Stimulated activated CD4-positive, alpha-beta T cell treated with anti-CD3 and anti-CD28 coated beads, Interleukin-15, amount 100 ng/mL, for 24 hours (primary cell): ENCODE data around the gene TRABD2B.

Experiments
- DNase-seq: peaks from one replicate; pipeline ENCODE4 v3.0.0-alpha.2; 2020

The TRABD2B gene

DNA sequence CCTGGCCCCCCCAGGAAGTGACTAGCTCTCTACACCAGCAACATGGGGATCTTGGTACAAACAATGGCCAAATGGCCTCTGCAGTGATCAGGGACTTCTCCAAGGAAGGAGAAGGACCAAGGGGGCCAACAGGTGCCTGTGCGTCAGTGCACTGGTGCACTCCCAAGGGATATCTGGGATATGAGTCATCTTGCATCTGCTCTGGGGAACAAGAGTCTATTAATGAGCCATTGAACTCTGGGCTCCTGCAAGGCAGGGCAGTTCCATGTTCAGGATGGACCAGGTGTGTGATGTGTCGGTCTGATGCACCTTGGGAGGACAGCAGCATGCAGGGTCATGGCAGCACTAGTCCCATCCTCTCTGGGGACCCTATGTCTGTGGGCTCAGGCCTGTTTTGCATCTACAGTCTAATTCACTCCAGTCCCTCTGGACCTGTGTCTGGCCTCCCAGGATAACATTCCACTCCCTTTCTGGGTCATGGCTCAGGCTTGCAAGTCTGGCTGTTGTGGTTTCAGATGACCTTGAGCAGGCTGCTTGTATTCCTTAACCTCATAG, 125.3 kb downstream of the TRABD2B start:
- DNase-seq, result no peak

DNA sequence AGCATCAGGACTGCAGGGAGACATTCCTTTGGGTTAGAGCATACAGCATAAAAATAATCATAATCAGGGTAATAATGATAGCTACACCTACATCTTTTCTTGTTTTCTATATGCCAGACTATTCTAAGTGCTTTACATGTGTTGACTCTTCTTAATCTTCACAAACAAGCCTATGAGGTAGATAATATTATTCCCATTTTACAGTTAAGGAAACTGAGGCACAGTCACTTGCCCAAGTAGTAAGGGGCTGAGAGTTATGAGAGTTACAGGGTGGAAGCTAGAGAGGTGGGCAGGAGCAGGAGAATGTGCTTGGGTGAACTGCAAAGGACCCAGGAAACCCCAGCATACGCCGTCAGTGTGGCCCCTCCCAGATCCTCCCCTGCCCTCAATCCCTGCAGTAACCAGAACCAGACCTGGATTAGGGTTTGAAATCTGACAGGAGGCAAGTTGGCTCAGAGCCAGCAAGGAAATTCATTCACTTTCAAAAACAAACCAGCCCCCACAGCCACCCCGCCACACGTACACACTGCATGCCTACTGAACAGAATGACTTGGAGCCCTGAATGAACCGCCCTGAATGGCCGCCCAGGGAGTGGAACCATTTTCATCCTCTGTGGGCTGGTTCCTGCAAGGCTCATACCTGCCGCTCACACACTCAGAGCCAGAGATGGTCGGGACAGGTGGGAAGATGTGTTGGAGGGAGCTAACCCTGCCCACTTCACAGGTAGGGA, 126.1 kb downstream of the TRABD2B start:
- no peak for DNase-seq

DNA sequence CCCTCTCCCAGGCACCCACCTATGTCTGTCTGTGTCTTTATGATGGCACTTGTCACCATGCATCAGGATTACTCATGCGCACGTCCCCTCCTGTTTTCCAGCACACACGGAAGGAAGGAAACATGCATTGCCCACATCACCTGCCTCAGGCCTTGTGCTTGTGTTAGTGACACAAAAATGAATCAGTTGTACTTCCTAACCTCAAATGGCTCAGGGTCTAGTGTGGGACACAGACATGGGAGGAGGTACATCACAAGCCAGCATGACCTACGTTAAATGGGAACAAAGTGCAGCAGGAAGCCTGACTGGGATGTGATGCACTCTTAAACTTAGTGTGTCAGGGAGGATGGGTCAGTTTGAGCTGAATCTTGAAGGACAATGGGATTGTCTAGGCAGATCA, 126.7 kb downstream of the TRABD2B start:
- DNase-seq, result no peak

DNA sequence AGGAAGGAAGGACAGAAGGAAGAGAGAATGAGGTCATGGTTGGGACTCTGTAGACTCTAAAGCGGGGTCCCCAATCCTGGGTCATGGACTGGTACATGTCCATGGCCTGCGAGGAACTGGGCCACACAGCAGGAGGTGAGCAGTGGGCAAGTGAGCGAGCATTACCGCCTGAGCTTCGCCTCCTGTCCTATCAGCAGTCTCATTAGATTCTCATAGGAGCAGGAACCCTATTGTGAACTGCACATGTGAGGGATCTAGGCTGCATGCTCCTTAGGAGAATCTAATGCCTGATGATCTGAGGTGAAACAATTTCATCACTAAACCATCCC, 128.9 kb downstream of the TRABD2B start:
- no peak for DNase-seq

DNA sequence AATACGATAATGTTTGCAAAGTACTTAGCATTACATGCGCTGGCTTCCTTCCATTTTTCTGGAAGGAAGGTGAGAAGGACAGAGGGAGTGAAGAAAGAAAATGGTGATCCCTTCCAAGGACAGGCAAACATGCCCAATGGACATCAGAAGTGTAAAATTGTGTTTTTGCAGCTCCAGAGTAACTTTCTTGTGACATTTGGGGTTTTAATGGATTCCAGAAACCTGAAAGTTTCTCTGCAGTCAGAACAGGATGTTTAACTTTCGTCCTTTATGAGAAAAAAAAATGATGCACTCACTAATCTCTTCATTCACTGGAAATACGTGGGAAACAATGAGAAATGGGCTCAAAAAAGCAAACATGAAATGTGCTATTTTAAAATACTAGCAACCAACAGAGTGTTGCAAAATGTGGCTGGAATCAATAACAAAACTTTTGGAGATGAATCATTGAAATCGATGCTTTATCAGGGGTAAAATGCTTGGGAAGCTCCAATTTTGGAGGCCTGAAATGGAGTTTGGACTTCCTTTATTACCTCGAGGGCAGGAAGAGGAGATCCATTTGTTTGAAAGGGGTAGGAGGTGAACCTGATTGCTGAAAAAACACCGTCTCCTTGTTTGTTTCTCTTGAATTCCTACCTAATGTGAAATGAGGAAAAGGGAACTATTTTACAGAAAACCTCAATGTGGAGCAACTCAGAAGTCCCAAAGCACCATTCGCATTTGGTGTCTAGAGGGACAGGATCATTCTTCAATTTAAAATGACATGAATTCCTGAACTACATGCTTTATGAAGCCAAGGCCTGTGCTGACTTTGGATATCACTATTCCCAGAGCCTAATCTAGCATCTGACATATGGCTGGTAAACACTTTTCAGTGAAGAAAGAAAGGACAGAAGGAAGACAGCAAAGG, 129.5 kb downstream of the TRABD2B start:
- no peak for DNase-seq

DNA sequence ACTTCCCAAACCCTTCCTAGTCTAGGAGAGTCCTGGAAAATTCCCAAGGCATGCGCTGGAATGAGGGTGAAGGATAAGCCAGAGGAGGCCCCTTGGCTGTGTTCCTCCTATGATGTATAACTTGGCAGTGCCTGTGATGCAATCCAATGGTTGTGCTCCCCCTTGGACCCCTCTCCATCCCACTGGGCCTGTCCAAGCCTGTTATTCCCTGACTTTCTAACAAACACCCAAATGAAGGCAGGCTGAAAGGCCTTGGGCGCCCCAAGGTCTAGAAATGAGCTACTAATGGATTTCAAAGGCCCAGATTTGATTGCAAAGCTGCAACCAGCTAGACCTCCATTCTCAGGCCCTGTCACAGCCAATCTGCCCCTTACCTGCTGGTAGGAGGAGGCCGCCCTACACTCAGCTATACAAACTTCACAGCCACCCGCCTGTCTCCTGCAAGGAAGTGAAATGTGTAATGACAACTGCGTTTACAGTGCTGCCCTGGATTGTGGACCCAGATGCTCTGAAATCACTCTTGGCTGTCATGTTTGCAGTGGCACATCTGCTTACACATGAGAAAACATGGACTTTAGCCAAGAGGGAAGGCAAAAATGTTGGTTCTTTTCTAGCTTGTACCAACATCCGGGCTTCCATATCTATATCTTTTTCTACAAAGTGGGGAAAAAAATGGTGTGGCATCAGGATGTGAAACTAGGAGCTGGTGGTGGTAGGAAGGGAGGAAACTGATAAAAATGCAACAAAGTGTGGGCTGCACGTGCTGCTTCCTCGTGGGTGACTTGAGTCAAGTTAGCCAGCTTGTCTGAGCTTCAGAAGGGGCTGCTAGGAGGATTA, 130.4 kb downstream of the TRABD2B start:
- DNase-seq, result no peak

DNA sequence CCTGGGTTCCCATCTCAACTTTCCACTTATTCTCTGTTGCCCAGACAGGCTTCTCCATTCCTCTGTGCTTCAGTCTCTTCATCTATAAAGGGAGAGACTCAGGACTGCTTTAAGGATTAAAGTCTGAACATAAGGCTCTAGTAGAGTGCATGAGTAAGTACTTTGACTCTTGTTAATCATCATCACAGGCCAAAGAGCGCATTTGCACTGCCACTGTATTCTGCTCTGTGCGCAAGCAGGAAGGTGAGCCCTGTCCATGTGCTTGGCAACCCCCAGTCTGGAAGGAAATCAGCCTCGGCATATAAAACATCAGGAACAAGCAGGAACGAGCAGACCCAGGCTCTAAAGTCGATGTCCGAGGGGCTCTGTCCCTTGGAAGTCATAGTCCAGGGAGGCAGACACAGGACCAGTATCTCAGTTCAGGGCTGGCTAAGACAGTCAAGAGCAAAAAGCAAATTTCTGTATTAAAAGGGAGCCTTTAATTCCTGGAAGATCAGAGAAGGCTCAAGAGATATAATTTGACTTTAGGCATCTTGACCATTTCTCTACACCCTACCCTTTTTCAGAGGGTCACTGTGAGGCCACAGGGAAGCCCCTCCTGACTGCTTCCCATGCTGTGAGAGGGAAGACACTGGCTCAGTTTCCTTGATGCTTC, 131.2 kb downstream of the TRABD2B start:
- DNase-seq, result no peak

DNA sequence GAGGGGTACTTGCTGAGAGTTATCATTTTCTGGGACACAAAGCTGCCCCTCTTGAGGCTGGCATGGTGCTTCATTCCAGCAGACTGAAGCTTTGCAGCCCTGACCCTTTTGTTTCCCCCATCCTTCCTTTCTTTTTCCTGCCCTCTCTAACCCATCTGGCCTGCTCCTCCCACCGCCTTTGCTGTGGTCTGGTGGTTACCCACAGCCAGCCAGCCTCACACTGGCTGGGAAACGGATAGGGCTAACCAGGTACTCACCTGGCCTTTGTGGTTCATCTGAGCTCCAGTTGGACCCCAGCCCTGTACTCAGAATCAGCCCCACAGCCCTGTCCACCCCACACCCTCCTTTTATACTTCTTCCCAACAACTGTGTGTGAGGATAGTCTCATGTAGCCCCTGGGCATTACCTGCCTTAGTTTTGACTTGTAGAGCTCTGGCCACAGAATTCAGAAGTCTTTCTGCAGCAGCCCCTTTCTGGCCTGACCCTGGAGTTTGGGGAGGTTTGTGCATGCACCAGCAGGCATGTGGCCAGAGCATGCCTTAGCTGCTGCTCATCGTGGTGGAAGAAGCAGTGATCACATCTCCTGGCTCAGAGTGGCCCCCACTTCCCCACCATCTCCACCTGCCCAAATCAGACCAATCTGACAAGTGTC, 138.0 kb downstream of the TRABD2B start:
- no peak for DNase-seq

DNA sequence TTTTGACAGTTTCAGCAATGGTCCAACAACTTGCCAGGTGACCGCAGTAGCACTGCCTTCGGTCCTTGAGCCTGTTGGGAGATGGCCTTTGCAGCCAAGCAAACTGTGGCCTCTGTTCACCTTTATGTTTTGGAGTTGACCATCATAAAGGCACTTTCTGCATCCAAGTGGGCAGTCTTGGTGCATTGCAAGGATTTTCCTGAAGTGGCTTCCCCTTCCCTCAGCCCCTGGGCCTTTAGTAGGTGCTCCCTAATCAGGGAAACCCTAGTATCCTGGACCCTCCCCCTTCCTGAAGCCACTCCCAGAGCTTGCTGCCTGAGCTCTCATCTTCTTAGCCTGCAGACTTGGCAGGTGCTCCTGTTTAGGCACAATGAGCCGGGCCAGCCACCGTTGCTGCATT, 140.2 kb downstream of the TRABD2B start:
- DNase-seq, result no peak

DNA sequence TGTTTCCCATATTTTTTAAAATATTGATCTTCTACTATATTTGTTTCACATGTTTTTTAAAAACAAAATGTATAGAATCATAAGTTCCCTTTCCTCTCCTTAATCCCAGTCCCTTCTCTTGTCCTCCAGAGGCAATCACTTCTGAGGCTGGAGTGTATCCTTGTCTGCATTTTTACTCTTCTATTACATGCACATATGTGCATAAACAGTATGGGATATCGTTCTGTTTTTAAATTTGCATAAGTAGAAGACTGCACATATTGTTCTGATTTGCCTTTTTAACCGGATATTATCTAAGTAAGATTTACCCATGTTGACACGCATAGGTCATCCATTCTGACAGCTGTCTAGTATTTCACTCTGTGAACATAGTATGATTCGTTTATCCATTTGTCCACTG, 142.0 kb downstream of the TRABD2B start:
- DNase-seq, result no peak

DNA sequence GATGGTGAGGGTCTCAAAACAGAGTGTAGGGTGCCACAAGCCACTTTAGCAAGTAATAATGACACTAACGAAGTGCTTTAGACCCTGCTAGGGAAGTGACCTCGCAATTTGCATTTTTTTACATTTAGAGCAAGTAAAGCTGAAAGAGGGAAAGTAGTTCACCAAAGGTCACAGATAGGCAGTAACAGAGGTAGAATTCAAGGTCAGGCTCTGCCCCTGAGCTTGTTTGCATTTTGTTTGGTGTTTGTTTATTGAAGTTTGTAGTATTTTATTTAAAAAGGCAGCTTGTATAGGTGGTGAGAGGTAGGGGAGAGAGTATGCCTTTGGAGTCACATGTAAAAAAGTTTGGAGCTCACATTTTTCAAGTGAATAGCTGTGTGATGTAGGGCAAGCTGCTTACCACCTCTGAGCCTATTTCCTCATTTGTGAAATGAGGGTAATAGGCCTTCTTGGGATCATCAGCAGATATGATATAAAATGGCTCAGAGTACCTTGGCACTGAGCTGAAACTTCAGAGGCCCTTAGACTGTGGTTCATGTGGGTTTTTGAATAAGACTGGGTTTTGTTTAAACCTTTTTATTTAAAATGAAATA, 142.5 kb downstream of the TRABD2B start:
- DNase-seq, result no peak

DNA sequence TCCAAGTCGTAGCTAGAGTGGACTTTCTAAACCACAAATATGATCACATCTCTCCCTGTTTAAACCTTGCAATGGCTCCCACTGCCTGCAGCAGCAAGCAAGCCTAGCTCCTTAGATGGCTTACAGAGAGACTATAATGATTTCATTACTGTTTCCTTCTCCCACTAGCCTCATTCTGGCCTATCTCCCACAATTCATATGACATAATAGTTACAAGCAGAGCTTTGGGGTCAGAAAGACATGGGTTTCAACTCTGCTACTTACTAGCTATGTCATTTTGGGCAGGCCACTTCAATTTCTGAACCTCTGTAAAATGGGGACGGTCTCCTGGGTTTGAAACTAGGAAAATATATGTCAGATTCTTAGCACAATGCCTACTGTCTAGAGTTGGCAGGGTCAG, 143.3 kb downstream of the TRABD2B start:
- DNase-seq, result no peak

DNA sequence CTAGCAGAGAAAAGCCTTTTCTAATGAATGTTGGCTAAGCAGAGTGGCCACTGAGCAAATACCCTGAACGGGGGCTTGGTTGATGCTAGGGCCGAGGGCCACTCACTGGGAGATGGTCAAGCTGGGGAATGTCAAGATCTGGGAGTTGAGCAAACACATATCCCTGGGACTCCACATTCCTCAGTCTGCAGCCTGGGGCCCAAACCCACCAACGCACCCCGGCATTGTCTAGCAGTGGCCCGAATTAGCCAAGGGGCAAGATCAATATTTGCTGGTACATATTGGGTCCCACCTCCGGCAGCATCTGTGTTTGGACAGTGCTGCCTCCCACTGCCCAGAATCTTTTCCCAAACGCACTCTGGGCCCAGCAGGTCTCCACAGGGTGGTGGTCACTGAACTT, 144.1 kb downstream of the TRABD2B start:
- DNase-seq, result no peak

DNA sequence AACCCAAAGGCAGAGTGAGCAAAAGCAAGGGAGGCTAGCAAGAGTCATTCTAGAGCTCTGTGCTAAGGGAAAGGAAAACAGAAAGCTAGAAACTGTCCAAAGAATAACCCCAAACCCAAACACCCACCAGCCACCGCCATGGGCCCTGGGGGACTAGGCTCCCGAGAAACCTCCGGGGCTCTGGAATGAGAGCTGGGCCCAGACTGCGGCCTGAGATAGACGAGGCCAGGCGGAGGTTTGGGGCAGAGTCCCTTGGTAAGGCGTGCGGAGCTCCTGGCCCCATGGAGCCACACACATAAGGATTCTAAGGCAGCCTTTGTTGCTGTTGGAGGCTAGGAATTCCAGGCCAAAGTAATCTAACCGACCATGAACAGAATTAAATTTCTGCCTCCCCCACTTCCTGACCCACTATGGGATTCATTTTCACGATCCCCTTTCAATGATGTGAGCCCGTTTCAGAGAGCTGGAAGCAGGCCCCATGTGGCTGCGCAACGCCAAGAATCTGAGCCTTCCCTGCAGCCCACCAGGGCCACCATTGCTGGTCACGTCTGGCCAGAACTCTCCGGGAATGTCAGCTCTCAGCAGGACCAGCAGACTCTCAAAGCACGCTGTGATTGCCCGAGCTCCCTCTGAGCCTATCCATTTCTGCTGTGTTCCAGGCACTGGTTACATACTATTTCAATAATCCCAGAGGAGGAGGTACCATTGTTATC, 145.0 kb downstream of the TRABD2B start:
- no peak for DNase-seq

DNA sequence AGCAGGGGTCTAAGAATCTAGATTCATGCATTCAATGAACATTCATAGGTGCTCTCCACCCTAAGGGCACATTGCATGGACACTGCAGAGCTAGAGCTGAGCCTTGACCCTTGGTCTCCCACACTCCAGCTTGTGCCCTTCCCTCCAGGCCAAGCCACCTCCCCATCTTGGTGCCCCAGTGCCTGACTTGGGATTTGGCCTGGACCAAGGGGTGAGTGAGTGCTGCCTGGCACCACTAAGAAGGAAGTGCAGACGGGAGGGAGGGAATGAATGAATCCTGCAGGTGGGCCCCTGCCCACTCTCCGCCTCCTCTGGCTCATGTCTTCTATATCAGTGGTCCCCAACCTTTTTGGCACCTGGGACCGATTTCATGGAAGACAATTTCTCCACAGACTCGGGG, 146.7 kb downstream of the TRABD2B start:
- DNase-seq, result no peak

DNA sequence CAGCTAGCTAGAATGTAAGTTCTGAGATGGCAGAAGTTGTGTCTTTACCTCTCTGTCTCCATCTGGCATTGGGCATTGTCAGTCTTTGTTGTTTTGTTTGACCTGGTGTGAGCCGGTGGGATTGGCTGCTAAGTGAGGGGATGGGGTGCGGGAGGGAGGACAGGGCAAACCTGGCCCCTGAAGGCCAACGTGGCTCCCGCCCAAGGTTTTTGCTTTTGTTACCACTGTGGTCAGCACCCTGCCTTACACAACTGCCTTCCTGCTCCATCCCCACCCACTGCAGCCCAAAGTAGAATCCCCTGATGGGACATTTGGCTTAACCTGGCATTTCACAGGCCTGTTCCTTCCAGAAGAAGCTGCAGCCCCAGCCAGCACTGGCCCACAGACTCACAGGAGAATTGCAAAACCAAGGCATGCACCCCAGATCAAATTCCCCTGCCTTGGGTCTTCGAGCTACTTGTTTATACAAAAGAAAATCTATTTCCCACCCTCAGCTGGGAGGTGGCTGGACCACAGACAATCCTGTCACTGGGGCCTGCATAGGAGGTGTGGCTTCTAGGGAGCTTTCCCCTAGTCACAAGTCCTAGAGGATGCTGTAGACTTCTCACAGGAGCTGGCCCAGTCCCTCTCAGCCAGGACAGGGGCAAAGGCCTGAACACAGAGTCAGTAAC, 147.5 kb downstream of the TRABD2B start:
- DNase-seq, result no peak

DNA sequence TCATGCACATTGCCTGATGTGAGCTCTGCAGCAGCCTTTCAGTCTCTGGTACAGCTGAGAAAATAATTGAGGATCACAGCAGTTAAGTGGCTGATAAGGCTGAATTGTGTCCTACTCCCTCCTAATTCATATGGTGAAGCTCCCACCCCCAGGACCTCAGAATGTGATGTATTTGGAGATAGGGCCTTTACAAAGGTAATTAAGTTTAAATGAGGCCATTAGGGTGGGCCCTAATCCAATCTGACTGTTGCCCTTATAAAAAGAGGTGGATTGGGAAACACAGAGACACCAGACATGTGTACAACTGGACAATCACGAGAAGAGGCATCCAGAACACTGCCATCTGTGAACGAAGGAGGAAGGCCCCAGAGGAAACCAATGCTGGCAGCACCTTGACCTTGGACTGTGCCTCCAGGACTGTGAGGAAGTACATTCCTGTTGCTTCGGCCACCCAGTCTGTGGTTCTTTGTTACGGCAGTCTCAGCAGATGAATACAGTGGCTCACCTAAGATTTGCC, 148.1 kb downstream of the TRABD2B start:
- DNase-seq, result no peak

DNA sequence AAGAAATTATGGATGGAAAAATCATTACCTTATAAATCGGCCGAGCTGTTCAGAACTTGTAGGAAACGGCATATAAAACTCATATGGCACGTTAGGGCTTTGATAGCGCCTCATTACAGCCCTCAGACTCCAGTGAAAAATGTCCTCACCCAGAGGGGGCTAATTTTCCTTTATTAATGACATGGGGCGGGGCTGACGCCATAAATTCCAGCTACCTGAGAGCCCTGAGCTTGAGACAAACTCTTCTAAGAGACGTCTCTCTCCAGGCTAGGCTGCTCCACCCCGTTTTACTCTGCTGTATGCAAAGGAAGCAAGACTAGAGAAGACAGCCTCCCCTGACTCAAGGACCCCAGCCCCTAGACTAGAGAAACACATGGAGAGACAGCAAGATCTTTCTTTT, 149.4 kb downstream of the TRABD2B start:
- no peak for DNase-seq

DNA sequence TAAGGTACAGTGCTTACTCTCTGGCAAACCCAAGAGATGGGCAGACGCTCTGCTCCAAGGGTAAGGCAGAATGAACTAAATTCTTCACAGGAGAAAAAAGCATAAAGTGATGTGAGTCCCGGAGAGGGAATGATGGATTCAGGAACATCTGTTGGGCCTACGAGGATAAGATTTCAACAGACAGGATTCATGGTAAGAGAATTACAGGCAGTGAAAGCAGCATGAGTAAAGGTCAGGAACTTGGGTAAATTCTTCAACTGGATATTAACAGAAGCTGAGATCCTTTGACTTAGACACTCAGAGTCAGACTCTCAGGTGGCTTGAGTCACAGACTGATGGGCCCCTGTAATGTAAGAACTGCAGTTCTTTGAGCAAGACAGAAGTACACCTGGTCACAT, 152.6 kb downstream of the TRABD2B start:
- DNase-seq, result no peak
